ENCODE data around the gene PRM1. TPM values are rescaled to one million over a fixed set of nuclear protein-coding genes. Genes with fewer than 3 reads are reported as not detected.

Gene PRM1
- not detected for total RNA-seq

- POLR2A ChIA-PET = no interaction called here
- no peak within 1 kb of the TSS for H3K4me3 Mint-ChIP-seq
- no peak for DNase-seq
These were observed at the start of gene PRM1 for GRCh38 chr16:11280616-11281522. Gene PRM1, minus strand, starts transcription at chr16:11281330. Its CDS starts 92 bp downstream, at chr16:11281238.

DNA sequence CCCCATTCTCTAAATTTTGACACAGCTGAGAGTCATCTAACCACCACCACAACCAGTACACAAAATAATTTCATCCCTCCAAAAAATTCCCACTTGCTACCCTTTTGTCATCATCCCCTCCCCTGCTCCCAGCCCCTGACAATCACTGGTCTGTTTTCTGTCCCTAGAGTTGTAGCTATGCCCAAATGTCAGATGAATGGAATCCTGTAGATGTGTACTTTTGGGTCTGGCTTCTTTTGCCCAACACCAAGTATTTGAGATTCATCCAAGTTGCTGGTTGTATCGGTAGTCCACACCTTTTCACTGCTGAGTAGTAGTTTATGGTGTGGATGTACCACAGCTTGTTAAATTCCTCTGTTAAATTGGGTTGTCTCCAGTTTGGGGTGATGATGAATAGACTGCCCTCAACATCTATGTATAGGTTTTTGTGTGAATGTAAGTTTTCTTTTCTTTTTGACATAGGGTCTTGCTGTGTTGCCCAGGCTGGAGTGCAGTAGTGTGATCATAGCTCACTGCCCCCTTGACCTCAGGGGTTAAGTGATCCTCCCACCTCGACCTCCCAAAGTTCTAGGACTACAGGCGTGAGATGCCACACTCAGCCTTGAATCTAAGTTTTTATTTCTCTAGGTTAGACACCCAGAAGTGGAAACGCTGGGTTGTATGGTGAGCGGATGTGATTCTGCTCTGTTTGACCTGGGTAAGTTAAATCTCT lies 49.6 kb upstream of the PRM1 start:
- POLR2A ChIA-PET = interaction anchor here (2.6 kb wide), 1 partner anchor 24 kb away, joined by 13 read pairs; no protein-coding TSS in a partner anchor

More at GRCh38 chr16:11280616-11281522, at the start of gene PRM1:
- no peak for ATAC-seq (ENCODE audit: low read depth)
- H3K27me3 Mint-ChIP-seq = peaks cover 6% of the 10 kb centered on the region
- H3K4me1 Mint-ChIP-seq = peaks cover 18% of the 10 kb centered on the region
- no peak within 1 kb of the TSS for H3K27ac Mint-ChIP-seq
- H3K36me3 Mint-ChIP-seq = peaks cover 1% of the 10 kb centered on the region
- H3K9me3 Mint-ChIP-seq = peaks cover 2% of the 10 kb centered on the region

DNA sequence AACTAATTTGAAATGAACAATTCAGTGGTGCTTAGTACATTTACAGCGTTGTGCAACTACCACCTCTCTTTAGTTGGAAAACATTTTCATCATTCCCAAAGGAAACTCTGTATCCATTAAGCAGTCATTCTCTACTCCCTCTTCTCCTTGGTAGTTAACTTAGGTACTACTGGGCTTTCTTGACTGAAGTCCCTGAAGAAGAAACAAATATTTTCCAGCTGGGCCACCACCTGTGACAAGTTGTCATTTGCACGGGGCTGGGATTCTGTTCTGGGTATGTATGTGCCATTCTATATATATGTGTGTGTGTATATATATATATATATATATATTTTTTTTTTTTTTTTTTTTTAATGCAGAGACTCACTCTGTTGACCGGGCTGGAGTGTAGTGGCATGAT lies 48.8 kb upstream of the PRM1 start:
- no peak for ATAC-seq (ENCODE audit: low read depth)
- Mint-ChIP-seq H3K9me3 (no peaks in the 10 kb centered on the region), H3K36me3 (peaks cover 17% of the 10 kb centered on the region), H3K4me1 (peaks cover 55% of the 10 kb centered on the region), H3K27ac (no peak overlapping the region), H3K27me3 (no peaks in the 10 kb centered on the region), H3K4me3 (peak overlapping the region; percentile 28)
- DNase-seq = no peak
- POLR2A ChIA-PET = interaction anchor here (1.2 to 6.8 kb wide), 5 partner anchors 16 to 74 kb away, joined by 5 to 40 read pairs (median 6); partner anchors contain the start of genes RMI2 and SOCS1

More for the DNA sequence above, 49.6 kb upstream of the PRM1 start:
- H3K27ac Mint-ChIP-seq = no peak overlapping the region
- H3K9me3 Mint-ChIP-seq = no peaks in the 10 kb centered on the region
- H3K4me3 Mint-ChIP-seq = no peak overlapping the region
- ATAC-seq (ENCODE audit: low read depth) = no peak
- peaks cover 17% of the 10 kb centered on the region for H3K36me3 Mint-ChIP-seq
- H3K4me1 Mint-ChIP-seq = peaks cover 48% of the 10 kb centered on the region
- no peak for DNase-seq
- no peaks in the 10 kb centered on the region for H3K27me3 Mint-ChIP-seq

DNA sequence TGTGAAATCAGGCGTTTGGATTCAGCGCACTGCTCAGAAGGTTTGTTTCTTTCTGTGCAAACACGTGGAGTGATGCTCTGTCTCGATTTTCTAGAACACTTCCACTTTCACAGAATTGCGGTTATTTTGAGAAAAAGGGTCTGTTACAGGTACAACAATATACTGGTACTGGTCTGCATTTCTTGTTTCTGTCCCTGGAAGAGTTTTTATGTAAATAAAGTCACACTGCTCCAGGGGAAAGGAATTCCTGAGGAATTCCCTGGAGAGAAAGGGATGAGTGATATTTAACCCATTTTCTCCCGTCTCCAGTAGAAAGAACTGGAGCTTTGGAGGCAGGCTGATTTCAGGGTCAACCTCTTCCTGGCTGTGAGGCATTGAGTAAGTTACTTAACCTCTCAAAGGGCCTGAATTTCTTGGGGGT lies 48.0 kb upstream of the PRM1 start:
- no peaks in the 10 kb centered on the region for H3K9me3 Mint-ChIP-seq
- DNase-seq (no peak), ATAC-seq (ENCODE audit: low read depth) (peak; percentile 25)
- POLR2A ChIA-PET = interaction anchor here (0.9 to 6.8 kb wide), 8 partner anchors 12 to 74 kb away, joined by 3 to 40 read pairs (median 6); partner anchors contain the start of genes RMI2 and SOCS1
- H3K4me1 Mint-ChIP-seq = peaks cover 59% of the 10 kb centered on the region
- H3K4me3 Mint-ChIP-seq = peak overlapping the region; percentile 83
- H3K27me3 Mint-ChIP-seq = no peaks in the 10 kb centered on the region
- peak overlapping the region; percentile 89 for H3K27ac Mint-ChIP-seq
- peaks cover 12% of the 10 kb centered on the region for H3K36me3 Mint-ChIP-seq

DNA sequence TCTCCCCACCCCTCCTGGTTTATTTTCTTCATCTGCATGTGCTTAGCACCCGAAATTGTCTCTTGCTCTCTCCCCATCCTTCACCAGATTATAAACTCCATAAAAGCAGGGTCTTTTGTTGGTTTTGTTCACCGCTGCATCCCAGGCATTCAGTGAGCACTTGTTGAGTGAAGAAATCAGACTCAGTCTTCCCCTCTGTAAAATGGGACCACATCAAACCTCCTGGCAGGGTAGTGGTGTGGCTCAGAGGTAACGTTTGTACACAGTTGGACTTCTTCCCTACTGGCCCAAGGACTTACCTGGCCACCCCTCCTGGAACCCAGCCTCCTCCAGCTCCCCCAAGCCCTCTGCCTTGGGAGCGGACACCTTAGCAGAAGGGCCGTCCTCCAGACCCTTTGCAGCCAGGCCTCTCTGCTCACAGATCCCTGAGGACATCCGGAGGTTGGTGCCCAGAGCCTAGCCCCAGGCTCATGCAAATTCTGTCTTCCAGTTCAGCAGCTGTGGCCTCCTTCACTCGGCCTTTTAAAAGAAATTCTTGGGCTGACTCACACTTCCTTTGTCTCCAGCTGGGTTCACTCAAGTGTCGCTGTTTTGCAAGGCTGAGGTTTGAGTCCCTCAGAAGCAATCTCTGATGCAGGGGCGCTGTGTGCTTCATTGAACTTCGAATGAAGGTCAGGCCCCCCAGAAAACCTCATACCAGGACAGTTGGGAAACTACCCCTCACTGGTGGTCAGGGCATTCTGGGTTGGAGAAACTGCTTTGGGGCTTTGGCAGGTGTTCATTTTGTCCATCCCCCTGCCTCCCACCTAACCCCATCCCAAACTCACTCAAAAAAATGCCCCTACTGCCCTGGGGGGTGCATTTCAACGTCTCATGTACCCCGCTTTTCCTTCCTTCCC lies 47.3 kb upstream of the PRM1 start:
- Mint-ChIP-seq H3K4me3 (peak overlapping the region; percentile 83), H3K27ac (peak overlapping the region; percentile 89), H3K27me3 (no peaks in the 10 kb centered on the region), H3K4me1 (peaks cover 65% of the 10 kb centered on the region), H3K9me3 (no peaks in the 10 kb centered on the region), H3K36me3 (peaks cover 12% of the 10 kb centered on the region)
- ATAC-seq (ENCODE audit: low read depth) (peak; percentile 85), DNase-seq (no peak)
- POLR2A ChIA-PET = interaction anchor here (0.6 to 6.8 kb wide), 8 partner anchors 12 to 73 kb away, joined by 3 to 40 read pairs (median 6); partner anchors contain the start of genes RMI2 and SOCS1

DNA sequence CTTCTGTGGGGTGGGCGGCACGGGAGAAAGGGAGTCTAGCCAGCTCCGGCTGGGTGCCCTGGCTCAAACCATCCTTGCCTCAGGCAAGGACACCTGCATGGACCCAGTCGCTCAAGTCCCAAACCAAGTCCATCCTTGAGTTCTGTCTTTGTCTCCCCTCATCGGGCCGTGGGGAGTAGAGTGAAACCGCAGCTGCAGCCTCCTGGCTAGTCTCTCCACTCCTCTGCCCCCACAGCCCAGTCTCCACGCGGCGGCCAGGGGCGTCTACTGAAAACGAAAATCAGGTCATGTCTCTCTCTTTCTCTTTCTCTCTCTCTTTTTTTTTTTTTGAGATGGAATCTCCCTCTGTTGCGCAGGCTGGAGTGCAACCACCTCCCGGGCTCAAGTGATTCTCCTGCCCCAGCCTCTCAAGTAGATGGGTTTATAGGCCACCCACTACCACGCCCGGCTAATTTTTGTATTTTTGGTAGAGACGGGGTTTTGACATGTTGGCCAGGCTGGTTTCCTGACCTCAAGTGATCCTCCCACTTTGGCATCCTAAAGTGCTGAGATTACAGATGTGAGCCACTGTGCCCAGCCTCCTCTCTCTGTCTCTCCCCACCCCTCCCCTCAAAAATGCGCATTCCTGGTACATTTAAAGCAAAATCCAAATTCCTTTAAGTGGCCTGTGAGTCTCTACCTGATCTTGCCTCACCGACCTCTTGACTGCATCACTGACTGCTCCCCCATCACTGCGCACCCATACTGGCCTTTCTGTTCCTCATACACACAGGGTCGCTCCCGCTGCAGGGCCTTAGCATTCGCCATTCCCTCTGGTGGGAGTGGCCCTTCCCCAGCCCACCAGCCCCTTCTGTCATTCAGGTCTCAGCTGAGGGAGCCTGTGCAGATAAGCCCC lies 46.4 kb upstream of the PRM1 start:
- Mint-ChIP-seq H3K27me3 (no peaks in the 10 kb centered on the region), H3K9me3 (no peaks in the 10 kb centered on the region), H3K4me3 (peak overlapping the region; percentile 83), H3K36me3 (peaks cover 12% of the 10 kb centered on the region), H3K27ac (peak overlapping the region; percentile 89), H3K4me1 (peaks cover 63% of the 10 kb centered on the region)
- no peak for DNase-seq
- no peak for ATAC-seq (ENCODE audit: low read depth)
- POLR2A ChIA-PET = interaction anchor here (0.9 to 6.8 kb wide), 8 partner anchors 12 to 72 kb away, joined by 3 to 40 read pairs (median 6); partner anchors contain the start of genes RMI2 and SOCS1

DNA sequence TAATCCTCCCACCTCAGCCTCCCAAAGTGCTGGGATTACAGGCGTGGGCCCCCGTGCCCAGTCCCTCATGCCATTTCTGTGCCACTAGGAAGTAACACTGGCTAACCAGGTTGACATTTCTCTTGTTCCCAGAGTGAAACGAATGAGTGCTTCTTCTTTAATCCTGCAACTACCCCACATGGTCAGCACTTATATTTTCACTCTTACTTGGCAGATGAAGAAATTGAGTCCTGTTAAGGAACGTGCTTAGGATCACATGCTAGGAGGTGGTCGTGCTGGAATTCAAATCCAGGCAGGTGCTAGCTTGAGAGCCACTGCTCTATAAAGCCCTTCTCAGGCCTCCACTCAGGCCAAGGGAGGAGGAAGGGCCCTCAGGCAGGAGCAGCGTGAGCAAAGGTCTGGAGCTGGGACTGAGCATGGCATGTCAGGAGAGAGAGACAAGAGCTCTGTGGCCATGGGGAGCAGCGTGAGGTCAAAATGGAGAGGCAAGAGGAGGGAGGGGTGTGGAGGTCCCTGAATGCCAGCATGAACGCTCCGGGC lies 45.7 kb upstream of the PRM1 start:
- Mint-ChIP-seq H3K27me3 (no peaks in the 10 kb centered on the region), H3K4me1 (peaks cover 63% of the 10 kb centered on the region), H3K36me3 (peaks cover 12% of the 10 kb centered on the region), H3K9me3 (no peaks in the 10 kb centered on the region), H3K4me3 (no peak overlapping the region), H3K27ac (peak overlapping the region; percentile 53)
- DNase-seq (no peak), ATAC-seq (ENCODE audit: low read depth) (no peak)
- POLR2A ChIA-PET = interaction anchor here (0.9 to 6.8 kb wide), 4 partner anchors 18 to 71 kb away, joined by 3 to 40 read pairs (median 6); partner anchors contain the start of gene SOCS1

DNA sequence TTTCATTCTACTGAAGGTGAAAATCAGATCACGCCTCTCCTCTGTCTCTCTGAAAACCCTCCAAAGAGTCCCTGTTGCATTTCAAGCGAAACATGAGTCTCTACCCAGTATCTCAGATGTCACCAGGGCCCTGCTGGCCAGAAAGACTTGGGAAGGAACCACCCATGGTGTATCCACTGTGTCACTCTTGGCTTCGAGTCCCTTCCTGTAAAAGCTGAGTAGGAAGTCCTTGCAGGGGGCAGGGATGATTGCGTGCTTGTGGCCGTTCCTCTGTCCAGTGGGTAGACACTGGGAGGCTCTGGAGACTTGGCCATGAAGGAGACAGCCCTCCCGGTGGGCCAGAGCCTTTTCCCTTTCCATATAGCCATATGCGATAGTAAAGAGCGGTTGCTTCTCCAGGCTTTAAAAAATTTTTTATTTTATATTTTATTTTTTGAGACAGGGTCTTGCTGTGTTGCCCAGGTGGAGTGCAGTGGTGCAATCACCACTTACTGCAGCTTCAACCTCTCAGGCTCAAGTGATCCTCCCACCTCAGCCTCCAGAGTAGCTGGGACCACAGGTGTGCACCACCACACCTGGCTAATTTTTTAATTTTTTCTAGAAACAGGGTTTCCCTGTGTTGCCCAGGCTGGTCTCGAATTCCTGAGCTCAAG lies 45.1 kb upstream of the PRM1 start:
- Mint-ChIP-seq H3K9me3 (no peaks in the 10 kb centered on the region), H3K27me3 (no peaks in the 10 kb centered on the region), H3K27ac (peak overlapping the region; percentile 78), H3K4me1 (peaks cover 63% of the 10 kb centered on the region), H3K36me3 (peaks cover 12% of the 10 kb centered on the region), H3K4me3 (peak overlapping the region; percentile 8)
- POLR2A ChIA-PET = interaction anchor here (0.9 to 6.8 kb wide), 4 partner anchors 17 to 71 kb away, joined by 3 to 40 read pairs (median 6); partner anchors contain the start of gene SOCS1
- DNase-seq = no peak
- ATAC-seq (ENCODE audit: low read depth) = no peak

DNA sequence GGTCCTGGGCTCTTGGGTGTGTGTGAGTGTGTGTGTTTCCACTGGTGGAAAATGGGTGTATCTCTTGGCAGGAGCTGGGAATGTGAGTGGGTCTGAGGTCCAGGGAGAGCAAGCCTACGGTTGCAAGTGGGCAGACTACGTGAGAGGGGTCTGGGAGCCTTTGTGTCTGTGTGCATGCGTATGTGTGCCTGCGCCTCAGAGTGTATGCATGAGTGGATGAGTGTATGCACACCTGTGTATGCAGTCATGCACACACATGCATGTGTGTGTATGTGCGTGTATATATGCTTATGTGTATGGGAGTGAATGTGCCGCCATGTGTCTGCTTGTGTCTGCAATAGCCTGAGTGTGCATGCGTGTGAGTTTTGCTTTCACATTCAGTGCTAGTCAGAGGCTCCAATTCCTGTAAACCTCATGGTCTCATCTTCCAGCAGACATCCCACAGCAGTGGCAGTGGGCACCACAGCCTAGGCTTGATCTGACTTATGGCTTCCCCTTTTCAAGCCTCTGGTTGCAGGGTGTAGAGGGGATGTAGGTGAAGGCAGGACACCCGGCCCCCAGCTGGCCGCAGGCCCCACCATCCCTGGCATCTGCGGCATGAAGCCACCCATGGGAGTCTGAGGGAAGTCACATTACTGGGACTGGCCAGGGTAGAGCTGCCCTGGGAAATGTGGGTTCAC lies 44.4 kb upstream of the PRM1 start:
- ATAC-seq (ENCODE audit: low read depth) (peak; percentile 55), DNase-seq (no peak)
- Mint-ChIP-seq H3K9me3 (no peaks in the 10 kb centered on the region), H3K27me3 (no peaks in the 10 kb centered on the region), H3K4me1 (peaks cover 63% of the 10 kb centered on the region), H3K4me3 (peak overlapping the region; percentile 8), H3K36me3 (peaks cover 12% of the 10 kb centered on the region), H3K27ac (peak overlapping the region; percentile 78)
- POLR2A ChIA-PET = interaction anchor here (0.9 to 6.8 kb wide), 4 partner anchors 13 to 70 kb away, joined by 3 to 40 read pairs (median 4); partner anchors contain the start of gene SOCS1

DNA sequence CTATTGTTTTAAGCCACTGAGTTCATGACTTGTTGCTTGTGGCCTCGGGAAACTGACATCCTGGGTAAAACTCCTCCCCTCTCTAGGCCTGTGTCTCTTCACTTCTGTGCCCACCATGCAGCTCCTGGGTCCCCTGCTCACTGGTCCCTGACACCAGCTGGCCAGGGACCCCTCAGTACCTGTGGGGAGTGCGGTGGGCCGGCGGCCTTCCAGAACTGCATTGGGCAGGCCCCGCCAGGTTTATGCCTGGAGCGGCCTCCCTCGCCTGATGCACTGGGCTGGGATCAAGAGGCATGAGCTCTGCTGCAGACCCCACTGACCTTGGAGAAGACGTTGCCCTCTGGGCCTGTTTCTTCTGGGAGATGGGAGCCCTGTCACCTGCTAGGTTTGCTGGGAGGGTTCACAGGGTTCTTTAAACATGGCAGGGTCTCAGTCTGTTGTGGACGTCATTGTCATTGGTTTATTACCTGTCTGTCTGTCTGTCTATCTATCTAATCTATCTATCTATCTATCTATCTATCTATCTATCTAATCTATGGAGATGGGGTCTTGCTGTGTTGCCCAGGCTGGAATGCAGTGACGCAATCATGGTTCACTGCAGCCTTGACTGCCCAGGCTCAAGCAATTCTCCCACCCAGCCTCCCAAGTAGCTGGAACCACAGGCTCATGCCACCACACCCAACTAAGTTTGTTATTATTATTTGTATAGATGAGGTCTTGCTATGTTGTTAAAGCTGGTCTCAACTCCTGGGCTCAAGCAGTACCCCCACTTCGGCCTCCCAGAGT lies 42.6 kb upstream of the PRM1 start:
- Mint-ChIP-seq H3K4me1 (peaks cover 52% of the 10 kb centered on the region), H3K36me3 (peaks cover 10% of the 10 kb centered on the region), H3K4me3 (no peak overlapping the region), H3K9me3 (no peaks in the 10 kb centered on the region), H3K27ac (peak overlapping the region; percentile 48), H3K27me3 (no peaks in the 10 kb centered on the region)
- POLR2A ChIA-PET = interaction anchor here (1.1 to 6.8 kb wide), 5 partner anchors 11 to 68 kb away, joined by 3 to 40 read pairs (median 3); partner anchors contain the start of gene SOCS1
- no peak for DNase-seq
- peak; percentile 38 for ATAC-seq (ENCODE audit: low read depth)

Measured in activated naive CD8-positive, alpha-beta T cell treated with anti-CD3 and anti-CD28 coated beads, Interleukin-2, amount 10 ng/mL, durations not matched to agents 7 days and 5 days (primary cell).